CMK (cell line): ENCODE results near the gene OR12D3.
"Not testable (repeated sequence)": the region's sequence is repeated elsewhere in the genome, so short reads cannot be mapped to it uniquely, and the experiment has no call there.

Experiments used
- DNase-seq: peaks from one replicate; pipeline ENCODE4 v3.0.0-alpha.2; 2010; ENCODE audit warnings: low read depth

OR12D3 gene, protein sequence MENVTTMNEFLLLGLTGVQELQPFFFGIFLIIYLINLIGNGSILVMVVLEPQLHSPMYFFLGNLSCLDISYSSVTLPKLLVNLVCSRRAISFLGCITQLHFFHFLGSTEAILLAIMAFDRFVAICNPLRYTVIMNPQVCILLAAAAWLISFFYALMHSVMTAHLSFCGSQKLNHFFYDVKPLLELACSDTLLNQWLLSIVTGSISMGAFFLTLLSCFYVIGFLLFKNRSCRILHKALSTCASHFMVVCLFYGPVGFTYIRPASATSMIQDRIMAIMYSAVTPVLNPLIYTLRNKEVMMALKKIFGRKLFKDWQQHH

DNA sequence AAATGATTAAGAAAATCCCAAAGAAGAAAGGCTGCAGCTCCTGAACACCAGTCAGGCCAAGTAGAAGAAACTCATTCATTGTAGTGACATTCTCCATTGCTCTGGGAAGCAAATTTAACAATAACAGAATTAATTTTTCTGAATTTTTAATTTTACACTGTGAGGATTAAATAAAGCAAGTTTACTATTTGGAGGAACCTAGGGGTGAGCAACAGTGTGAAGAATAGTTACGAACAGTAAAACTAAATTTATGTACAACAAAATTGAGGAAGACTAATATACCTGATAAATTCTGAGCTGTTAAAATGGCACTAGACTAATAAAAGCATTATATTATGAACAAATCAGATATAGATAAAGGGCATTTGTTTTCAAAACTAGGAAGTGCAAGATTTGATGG is at the start of gene OR12D3:
Gene OR12D3 (minus strand): TSS at position 101 of the 400 bp plus-strand sequence. CDS start 4 bp downstream, at position 97.
- DNase-seq, result no peak

GRCh38 chr6:29424575-29424974 is 49.5 kb upstream of the OR12D3 start:
- DNase-seq, result no peak

- no peak for DNase-seq
Measured at GRCh38 chr6:29424168-29424567, 49.1 kb upstream of the OR12D3 start.

DNA sequence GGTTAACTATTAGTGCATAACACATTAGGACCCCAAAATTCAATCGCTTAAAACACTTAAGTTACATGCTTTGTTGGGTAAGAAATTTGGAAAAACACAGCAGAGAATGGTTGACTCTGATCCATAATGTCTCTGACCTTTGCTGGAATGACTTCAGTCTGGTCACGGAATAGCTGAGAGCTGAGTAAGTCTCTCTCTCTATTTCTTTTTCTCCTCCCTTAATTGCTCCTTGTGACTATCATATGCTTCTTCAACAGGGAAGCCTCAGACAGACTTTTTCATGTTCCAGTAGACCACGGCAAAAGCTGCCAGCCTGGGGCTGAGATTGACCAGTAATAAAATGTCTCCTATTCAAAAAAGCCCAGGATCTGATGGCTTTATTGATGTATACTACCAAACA is 44.4 kb upstream of the OR12D3 start:
- no peak for DNase-seq

- no peak for DNase-seq
Measured at GRCh38 chr6:29414588-29414987, 39.5 kb upstream of the OR12D3 start, which contains the start of gene OR12D1. OR12D1 (plus strand) TSS chr6:29414928.

GRCh38 chr6:29403801-29404200 is 28.7 kb upstream of the OR12D3 start:
- no peak for DNase-seq

DNA sequence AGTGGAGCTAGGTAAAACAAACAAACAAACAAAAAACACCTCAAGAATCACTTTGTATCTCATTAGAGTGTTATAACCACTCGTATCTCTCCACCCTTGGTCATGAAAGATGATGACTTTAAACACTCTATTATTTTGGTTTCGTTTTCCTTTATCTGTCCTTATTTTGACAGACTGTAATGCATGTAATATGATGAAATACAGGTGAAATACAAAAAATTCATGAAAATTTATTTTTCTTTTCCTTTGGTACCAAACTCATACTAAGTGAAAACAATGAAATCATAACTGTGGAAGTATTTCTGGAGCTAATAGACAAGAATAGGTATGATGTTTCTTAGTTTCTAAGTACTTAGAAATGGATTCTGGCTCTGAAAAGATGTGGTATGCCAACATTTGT is 24.4 kb upstream of the OR12D3 start:
- no peak for DNase-seq

DNA sequence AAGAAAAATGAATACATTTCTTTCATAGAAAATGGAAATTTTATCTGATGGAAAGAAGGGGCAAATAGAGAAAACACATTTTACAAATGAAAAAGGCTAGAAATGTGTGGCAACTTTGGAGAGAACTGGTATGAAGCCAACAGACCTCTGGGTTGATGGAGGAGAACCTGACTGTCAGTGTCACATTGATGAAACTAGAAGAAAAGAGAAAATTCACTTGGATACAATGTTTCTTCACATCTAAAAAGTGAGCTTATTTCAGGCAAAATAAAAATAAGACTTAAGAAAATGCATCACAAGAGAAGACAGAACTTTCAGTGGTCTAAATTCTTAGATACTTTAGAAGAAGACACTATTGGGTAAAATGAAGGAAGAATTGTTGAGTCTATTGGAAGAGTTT is 20.2 kb upstream of the OR12D3 start, which contains the start of gene OR12D2:
Gene OR12D2 (plus strand): TSS at position 301 of the 400 bp plus-strand sequence. CDS start 1,069 bp downstream, outside the sequence.
- no peak for DNase-seq

- DNase-seq, result no peak
Measured at GRCh38 chr6:29388533-29388932, 13.4 kb upstream of the OR12D3 start.

GRCh38 chr6:29376003-29376402 is 912 bp upstream of the OR12D3 start:
- no peak for DNase-seq

DNA sequence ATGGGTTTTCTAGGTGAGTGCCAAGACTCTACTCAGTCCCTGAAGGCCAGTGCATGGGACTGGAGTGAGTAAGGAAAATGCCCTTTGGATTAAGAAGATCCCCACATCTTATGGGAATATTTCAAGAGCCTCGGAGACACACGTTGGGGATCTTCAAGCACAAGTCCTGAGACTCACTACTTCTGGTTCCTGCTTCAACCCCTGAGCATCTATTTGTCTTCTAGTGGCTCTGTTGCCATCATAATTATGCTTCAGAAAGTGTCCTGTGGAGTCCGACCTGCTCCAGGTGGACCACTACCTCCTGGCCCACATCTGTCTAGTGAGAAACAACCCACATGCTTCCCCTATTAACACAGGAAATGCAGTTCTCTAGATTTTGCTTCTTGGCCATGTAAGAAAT is 6.3 kb downstream of the OR12D3 start, which contains the start of gene OR5V1:
Gene OR5V1 (minus strand): TSS at position 101 of the 400 bp plus-strand sequence. CDS start 12,670 bp downstream, outside the sequence.
- DNase-seq, result no peak

GRCh38 chr6:29355603-29356002 is 19.5 kb downstream of the OR12D3 start:
- DNase-seq, result no peak

DNA sequence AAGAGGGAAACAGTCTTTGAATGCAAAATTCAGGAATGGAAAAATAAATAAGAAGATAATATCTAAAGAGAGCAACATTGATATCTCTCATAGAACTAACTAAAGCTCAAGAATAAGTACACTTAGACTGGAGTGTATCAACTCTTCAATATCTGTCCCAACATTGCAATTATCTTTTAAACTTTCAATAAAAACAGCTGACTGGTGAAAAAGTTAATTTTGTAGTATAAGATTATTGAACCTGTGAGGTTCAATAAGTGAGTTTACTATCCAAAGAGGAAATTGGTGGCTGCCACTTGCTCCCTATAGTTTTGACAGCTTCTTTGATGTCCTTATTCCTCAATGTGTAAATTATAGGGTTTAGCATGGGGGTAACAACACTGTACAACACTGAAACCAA is 20.1 kb downstream of the OR12D3 start:
- no peak for DNase-seq

GRCh38 chr6:29349348-29349747 is 25.7 kb downstream of the OR12D3 start:
- not testable (repeated sequence) for DNase-seq

- no peak for DNase-seq
Measured at GRCh38 chr6:29345380-29345779, 29.7 kb downstream of the OR12D3 start.

- no peak for DNase-seq
Measured at GRCh38 chr6:29336269-29336668, 38.8 kb downstream of the OR12D3 start.

GRCh38 chr6:29332676-29333075 is 42.4 kb downstream of the OR12D3 start:
- no peak for DNase-seq

DNA sequence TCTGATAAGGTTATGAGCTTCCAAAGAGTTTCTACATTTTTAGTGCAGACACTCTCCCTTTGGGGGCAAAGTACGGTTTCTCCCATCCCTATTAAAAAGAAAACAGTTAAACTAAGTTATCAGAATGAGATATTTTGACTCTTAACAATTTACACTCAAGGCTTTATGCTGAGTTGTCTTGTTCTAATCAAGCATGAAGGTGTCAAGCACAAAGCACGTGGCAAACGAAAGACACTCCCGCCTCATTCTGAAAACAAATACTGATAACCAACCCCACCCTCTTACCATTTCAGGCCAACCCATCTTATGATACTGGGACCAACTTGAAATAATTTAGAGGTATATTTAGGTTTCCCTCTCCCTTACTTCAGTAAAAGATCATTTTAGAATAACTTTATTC is 49.3 kb downstream of the OR12D3 start:
- DNase-seq, result no peak
